WTC11 (cell line): ENCODE data around the gene SLC39A3. TPM values are rescaled to one million over a fixed set of nuclear protein-coding genes. Genes with fewer than 3 reads are reported as not detected.

Experiments used
- ATAC-seq: fragments of 200-7000 bp; cut with Tn5 transposase; 2 replicates; pipeline ENCODE4 v1.10.0; 2021; ENCODE audit warnings: mild to moderate bottlenecking, moderate library complexity
- CTCF ChIA-PET: fragments of 300-600 bp; sonication (Branson Sonifier 250); formaldehyde crosslinking; loops from one replicate; lab custom pipeline; 2021; ENCODE audit warnings: antibody characterized with exemption; lab: Charles Lee
- POLR2A ChIA-PET: fragments of 350-600 bp; sonication (Branson Sonifier 250); formaldehyde crosslinking; loops from one replicate; lab custom pipeline; 2021; ENCODE audit warnings: antibody characterized with exemption; lab: Charles Lee
- DNase-seq: peaks from one replicate; pipeline ENCODE4 v3.0.0; 2021; ENCODE audit warnings: low spot score
- H3K27ac Mint-ChIP-seq: 2 replicates; pipeline ENCODE4 v1.8.0; 2021; ENCODE audit warnings: mixed read lengths
- H3K27me3 Mint-ChIP-seq: 2 replicates; pipeline ENCODE4 v1.8.0; 2021; ENCODE audit warnings: low read depth, mild to moderate bottlenecking, moderate library complexity, mixed read lengths
- H3K36me3 Mint-ChIP-seq: 2 replicates; pipeline ENCODE4 v1.8.0; 2021; ENCODE audit warnings: mixed read lengths
- H3K4me1 Mint-ChIP-seq: 2 replicates; pipeline ENCODE4 v1.8.0; 2022; ENCODE audit warnings: mixed read lengths
- H3K4me3 Mint-ChIP-seq: 2 replicates; pipeline ENCODE4 v1.8.0; 2021; ENCODE audit warnings: mild to moderate bottlenecking, moderate library complexity, mixed read lengths
- H3K9me3 Mint-ChIP-seq: 2 replicates; pipeline ENCODE4 v1.8.0; 2021; ENCODE audit warnings: mixed read lengths
- ATF2 ChIP-seq: sonication (generic); formaldehyde crosslinking; IDR thresholded peaks from 2 replicates; pipeline ENCODE4 v1.8.1; 2022; ENCODE audit warnings: low read depth, missing genetic modification reagents, borderline replicate concordance
- ATF3 ChIP-seq: sonication (generic); formaldehyde crosslinking; conservative IDR thresholded peaks from 2 replicates; pipeline ENCODE4 v1.8.1; 2022; ENCODE audit warnings: mild to moderate bottlenecking, missing genetic modification reagents
- CBFB ChIP-seq: sonication (generic); formaldehyde crosslinking; IDR thresholded peaks from 2 replicates; pipeline ENCODE4 v1.8.1; 2022; ENCODE audit warnings: mild to moderate bottlenecking, low read depth, missing genetic modification reagents
- CREB1 ChIP-seq: sonication (generic); formaldehyde crosslinking; IDR thresholded peaks from 2 replicates; pipeline ENCODE4 v1.8.0; 2023; ENCODE audit warnings: mild to moderate bottlenecking, missing genetic modification reagents
- E2F4 ChIP-seq: sonication (generic); formaldehyde crosslinking; IDR thresholded peaks from 2 replicates; pipeline ENCODE4 v1.8.1; 2022; ENCODE audit warnings: low read depth, mild to moderate bottlenecking, moderate library complexity, missing genetic modification reagents, borderline replicate concordance
- E2F5 ChIP-seq: sonication (generic); formaldehyde crosslinking; IDR thresholded peaks from 2 replicates; pipeline ENCODE4 v1.8.1; 2022; ENCODE audit warnings: mild to moderate bottlenecking, moderate library complexity, missing genetic modification reagents
- ETV6 ChIP-seq: sonication (generic); formaldehyde crosslinking; IDR thresholded peaks from 2 replicates; pipeline ENCODE4 v1.8.1; 2022; ENCODE audit warnings: mild to moderate bottlenecking, missing genetic modification reagents
- GABPB1 ChIP-seq: sonication (generic); formaldehyde crosslinking; IDR thresholded peaks from 2 replicates; pipeline ENCODE4 v1.8.1; 2023; ENCODE audit warnings: mild to moderate bottlenecking, missing genetic modification reagents
- GTF2I ChIP-seq: fragments of 250-450 bp; sonication (Bioruptor Pico); conservative IDR thresholded peaks from 2 replicates; pipeline ENCODE4 v1.4.0; 2021; ENCODE audit warnings: mild to moderate bottlenecking
- NFYB ChIP-seq: sonication (generic); formaldehyde crosslinking; conservative IDR thresholded peaks from 2 replicates; pipeline ENCODE4 v1.8.0; 2022; ENCODE audit warnings: low read depth, missing genetic modification reagents
- PRDM15 ChIP-seq: sonication (generic); formaldehyde crosslinking; IDR thresholded peaks from 2 replicates; pipeline ENCODE4 v1.8.0; 2022; ENCODE audit warnings: missing genetic modification reagents
- TEAD1 ChIP-seq: sonication (generic); formaldehyde crosslinking; IDR thresholded peaks from 2 replicates; pipeline ENCODE4 v1.8.0; 2022; ENCODE audit warnings: mild to moderate bottlenecking, missing genetic modification reagents
- ZBTB21 ChIP-seq: sonication (generic); formaldehyde crosslinking; IDR thresholded peaks from 2 replicates; pipeline ENCODE4 v1.8.1; 2023; ENCODE audit warnings: mild to moderate bottlenecking, missing genetic modification reagents, borderline replicate concordance
- ZMAT4 ChIP-seq: fragments of 250-450 bp; sonication (Bioruptor Pico); IDR thresholded peaks from 2 replicates; pipeline ENCODE4 v1.9.0; 2021; ENCODE audit warnings: mild to moderate bottlenecking
- ZNF121 ChIP-seq: sonication (generic); formaldehyde crosslinking; IDR thresholded peaks from 2 replicates; pipeline ENCODE4 v1.8.0; 2023; ENCODE audit warnings: missing genetic modification reagents
- ZNF138 ChIP-seq: sonication (generic); formaldehyde crosslinking; conservative IDR thresholded peaks from 2 replicates; pipeline ENCODE4 v1.8.1; 2022; ENCODE audit warnings: mild to moderate bottlenecking, moderate library complexity, missing genetic modification reagents
- ZNF281 ChIP-seq: sonication (generic); formaldehyde crosslinking; IDR thresholded peaks from 2 replicates; pipeline ENCODE4 v1.8.0; 2023; ENCODE audit warnings: mild to moderate bottlenecking, missing genetic modification reagents
- ZNF317 ChIP-seq: sonication (generic); formaldehyde crosslinking; IDR thresholded peaks from 2 replicates; pipeline ENCODE4 v1.8.1; 2023; ENCODE audit warnings: low read depth, mild to moderate bottlenecking, moderate library complexity, missing genetic modification reagents, borderline replicate concordance
- ZNF671 ChIP-seq: fragments of 250-450 bp; sonication (Bioruptor Pico); IDR thresholded peaks from 2 replicates; pipeline ENCODE4 v1.8.0; 2021; ENCODE audit warnings: mild to moderate bottlenecking
- total RNA-seq: library from RNA; stranded (reverse); gene quantifications from 3 replicates; pipeline ENCODE4 v1.2.3, GENCODE V29; 2021

The SLC39A3 gene
- total RNA-seq, 1 experiment from 2014 or later, result 38.0 TPM

GRCh38 chr19:2717638-2718541 is 21.9 kb downstream of the SLC39A3 start:
- POLR2A ChIA-PET, result no interaction called here
- H3K4me3 Mint-ChIP-seq, result no peak overlapping the region

GRCh38 chr19:2716722-2717637 is 22.8 kb downstream of the SLC39A3 start:
- Mint-ChIP-seq H3K4me1 (peaks cover 8% of the 10 kb centered on the region), H3K9me3 (peaks cover 12% of the 10 kb centered on the region), H3K27ac (no peak overlapping the region), H3K4me3 (no peak overlapping the region), H3K27me3 (no peaks in the 10 kb centered on the region; the same call in 1 of the 2 replicates), H3K36me3 (peaks cover 12% of the 10 kb centered on the region)
- DNase-seq (no peak), ATAC-seq (no peak)
- ChIA-PET CTCF (interaction anchor here (0.6 to 1.4 kb wide), 3 partner anchors 23 to 82 kb away, joined by 3 to 8 read pairs (median 3); partner anchors contain the start of gene SLC39A3), POLR2A (no interaction called here)
- TF ChIP-seq ZNF138 (CRISPR knock-in tag) (no peak), ETV6 (CRISPR knock-in tag) (no peak), NFYB (CRISPR knock-in tag) (no peak), ZNF121 (no peak), ZNF671 (no peak), E2F5 (CRISPR knock-in tag) (no peak), PRDM15 (CRISPR knock-in tag) (no peak), ATF2 (CRISPR knock-in tag) (no peak)

More at GRCh38 chr19:2717638-2718541, 21.9 kb downstream of the SLC39A3 start:
- Mint-ChIP-seq H3K27ac (no peak overlapping the region), H3K9me3 (peaks cover 12% of the 10 kb centered on the region), H3K4me1 (peaks cover 8% of the 10 kb centered on the region), H3K36me3 (peaks cover 12% of the 10 kb centered on the region), H3K27me3 (no peaks in the 10 kb centered on the region; the same call in 1 of the 2 replicates)
- DNase-seq (no peak), ATAC-seq (no peak)
- CTCF ChIA-PET, result interaction anchor here (1.0 to 1.4 kb wide), 2 partner anchors 22 to 69 kb away, joined by 3 to 8 read pairs; partner anchors contain the start of gene SLC39A3
- TF ChIP-seq CREB1 (CRISPR knock-in tag) (no peak), GABPB1 (CRISPR knock-in tag) (no peak), E2F4 (CRISPR knock-in tag) (no peak), ZNF281 (CRISPR knock-in tag) (no peak), CBFB (no peak), ZNF317 (CRISPR knock-in tag) (no peak), ZBTB21 (CRISPR knock-in tag) (no peak), GTF2I (CRISPR knock-in tag) (no peak), ZNF671 (no peak), TEAD1 (CRISPR knock-in tag) (no peak), ZMAT4 (CRISPR knock-in tag) (no peak), ATF3 (CRISPR knock-in tag) (no peak)
